Nucleus accumbens (tissue), 56 donors: ENCODE results near the gene NUP50.

Experiments used
- DNase-seq, 56 donors: peaks; one replicate each; lab custom pipeline; 2025; lab: John Stamatoyannopoulos, UW

The NUP50 gene

GRCh38 chr22:45207981-45208664 lies 44.4 kb downstream of the NUP50 start:
- DNase-seq: peak in 17 of 56 donors; percentile 23 to 55 (median 39)

GRCh38 chr22:45208696-45208992 lies 44.9 kb downstream of the NUP50 start:
- DNase-seq: no peak

DNA sequence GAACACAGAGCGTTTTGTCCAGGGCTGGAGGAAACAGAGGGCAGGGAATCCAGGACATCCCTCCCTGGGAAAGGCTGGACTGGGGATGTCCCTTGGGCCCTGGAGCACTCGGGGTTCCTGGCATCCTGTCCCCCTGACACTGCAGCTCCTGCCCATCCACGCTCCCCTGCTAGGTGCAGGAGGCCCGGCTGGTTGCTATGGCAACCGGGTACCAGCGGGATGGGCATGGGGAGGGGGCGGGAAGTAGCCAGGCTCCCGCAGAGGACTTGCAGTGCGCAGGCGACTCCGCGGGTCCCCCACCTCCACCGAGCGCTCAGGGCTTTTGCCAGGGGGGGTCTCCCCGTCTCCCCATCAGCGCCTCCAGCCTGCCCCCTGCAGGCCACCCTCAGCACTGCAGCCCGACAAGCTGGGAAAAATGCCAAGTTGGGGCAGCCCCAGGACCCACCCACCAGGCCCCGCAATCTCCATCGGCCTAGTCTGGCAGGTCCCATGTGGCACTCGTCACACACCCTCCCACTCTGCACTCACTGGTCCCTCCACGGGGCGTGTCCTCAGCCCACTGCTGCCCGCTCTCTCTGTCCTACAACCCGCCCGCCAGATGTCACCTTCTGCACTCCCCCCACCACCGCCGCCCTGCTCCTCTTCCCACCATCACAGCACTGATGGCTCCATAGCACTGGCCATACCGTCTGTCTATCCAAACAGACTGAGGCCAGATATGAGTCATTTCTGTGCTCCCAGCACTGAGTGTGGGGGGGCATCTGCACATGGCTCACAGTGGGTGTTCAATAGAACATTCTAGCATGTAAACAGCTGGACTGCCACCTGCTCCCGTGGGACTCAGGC lies 45.5 kb downstream of the NUP50 start:
- DNase-seq: peak in 55 of 56 donors; percentile 32 to 98 (median 83)

- no peak for DNase-seq
Measured at GRCh38 chr22:45210174-45210573, 46.4 kb downstream of the NUP50 start.

GRCh38 chr22:45210577-45210976 lies 46.9 kb downstream of the NUP50 start:
- DNase-seq: peak in 6 of 56 donors; percentile 11 to 48 (median 28)

DNA sequence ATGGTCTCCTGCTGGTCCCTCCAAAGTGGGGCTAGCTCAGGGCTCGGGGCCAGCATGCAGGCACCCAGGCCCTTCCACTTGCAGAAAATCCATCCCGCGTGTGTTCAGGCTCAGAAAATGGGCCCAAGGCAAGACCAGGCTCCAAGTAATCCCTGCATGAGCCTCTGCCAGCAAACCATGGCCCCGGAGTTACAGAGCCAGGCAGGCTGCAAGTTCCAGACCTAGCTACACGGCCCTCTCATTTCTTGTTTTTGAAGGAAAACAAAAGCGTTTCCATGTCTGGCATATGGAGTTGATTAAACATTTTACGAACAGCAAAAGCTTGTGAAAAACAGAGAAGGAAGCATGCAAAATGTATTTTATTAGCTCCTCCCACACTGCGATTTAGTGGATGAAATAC lies 47.3 kb downstream of the NUP50 start:
- peak in 1 of 56 donors; percentile 48 for DNase-seq

- DNase-seq: no peak
Measured at GRCh38 chr22:45211435-45211834, 47.7 kb downstream of the NUP50 start.

DNA sequence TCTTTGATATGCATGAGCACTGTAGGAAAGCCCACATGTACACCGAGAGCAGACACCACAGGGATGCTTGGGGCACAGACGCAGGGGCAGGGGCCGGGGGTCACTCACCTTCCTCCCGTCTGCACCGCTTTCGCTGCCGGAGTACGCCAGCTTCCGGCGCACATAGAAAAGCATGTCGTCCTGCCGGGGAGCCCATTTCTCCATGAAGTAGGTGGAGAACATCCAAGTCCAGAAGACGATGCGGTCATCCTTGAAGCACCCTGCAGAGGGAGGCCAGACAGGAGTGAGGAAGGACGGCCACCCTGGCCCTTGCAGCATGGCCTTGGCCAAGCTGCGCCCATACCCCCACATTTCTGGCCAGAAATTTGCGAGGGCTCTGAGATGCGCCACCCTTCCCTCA lies 48.1 kb downstream of the NUP50 start:
- DNase-seq: no peak

DNA sequence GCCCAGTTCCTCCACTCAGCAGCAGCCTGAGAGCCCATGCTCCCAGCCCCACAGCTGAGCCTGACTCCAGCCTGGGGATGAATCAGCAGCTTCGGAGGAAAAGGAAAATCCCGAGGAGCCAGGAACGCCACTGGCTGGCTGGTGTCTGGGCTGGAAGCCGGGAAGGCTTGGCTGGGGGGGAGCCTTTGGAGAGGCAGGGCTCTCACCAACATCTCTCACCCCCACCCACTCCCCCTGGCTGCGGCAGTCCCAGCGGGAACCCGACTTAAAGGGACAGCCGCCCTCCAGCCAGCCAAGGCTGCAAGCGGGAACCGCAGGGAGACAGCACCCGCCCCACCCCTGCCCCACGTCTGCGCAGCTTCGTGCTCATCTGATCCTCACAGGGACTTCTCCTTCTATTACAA lies 48.6 kb downstream of the NUP50 start:
- peak; percentile 50 to 96 (median 88) for DNase-seq

- peak in 41 of 56 donors; percentile 22 to 76 (median 50) for DNase-seq
Measured at GRCh38 chr22:45212992-45213751, 49.4 kb downstream of the NUP50 start.

GRCh38 chr22:45216133-45217003 lies 52.6 kb downstream of the NUP50 start:
- peak in 8 of 56 donors; percentile 12 to 38 (median 26) for DNase-seq

DNA sequence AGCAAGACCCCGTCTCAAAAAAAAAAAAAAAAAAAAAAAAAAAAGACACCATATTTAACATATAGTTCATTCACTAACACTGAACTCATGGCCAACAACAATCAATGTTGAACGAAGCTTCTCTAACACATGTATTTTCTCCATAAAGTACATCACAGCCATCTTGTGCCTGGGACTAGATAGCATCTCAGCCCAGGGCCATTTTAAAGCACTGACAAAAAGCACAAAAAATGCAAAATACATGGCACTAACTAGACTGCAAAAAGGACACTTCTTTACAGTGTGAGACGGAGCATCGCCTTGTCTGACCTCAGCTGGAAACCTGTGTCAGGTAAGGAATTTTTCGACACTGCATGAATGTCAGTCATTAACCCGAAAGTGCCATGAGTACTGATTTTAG lies 53.6 kb downstream of the NUP50 start:
- no peak for DNase-seq

GRCh38 chr22:45217806-45218205 lies 54.1 kb downstream of the NUP50 start:
- no peak for DNase-seq

GRCh38 chr22:45218976-45219375 lies 55.3 kb downstream of the NUP50 start:
- peak in 26 of 56 donors; percentile 7 to 85 (median 44) for DNase-seq

- DNase-seq: no peak
Measured at GRCh38 chr22:45221201-45221600, 57.5 kb downstream of the NUP50 start.

GRCh38 chr22:45223304-45224117 lies 59.8 kb downstream of the NUP50 start:
- DNase-seq: no peak

DNA sequence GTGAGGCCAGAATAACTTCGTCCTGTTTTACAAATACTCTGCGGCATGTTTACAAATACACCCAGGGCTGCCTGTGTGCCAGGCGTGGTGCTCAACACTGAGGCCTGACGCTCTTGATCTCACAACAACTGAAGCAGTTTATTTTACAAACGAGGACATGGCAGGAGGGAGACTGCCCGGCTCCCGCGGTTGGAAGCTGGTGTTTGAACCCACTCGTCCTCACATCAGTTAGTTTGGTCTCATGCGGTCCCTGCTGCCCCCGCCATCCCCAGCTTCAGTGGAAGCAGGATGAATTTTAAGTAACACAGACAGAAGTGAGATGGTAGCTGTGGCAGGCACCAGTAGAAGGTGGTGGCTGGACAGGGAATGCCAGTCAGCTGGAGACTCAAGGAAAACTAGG lies 60.6 kb downstream of the NUP50 start:
- DNase-seq: peak in 17 of 56 donors; percentile 18 to 68 (median 41)

DNA sequence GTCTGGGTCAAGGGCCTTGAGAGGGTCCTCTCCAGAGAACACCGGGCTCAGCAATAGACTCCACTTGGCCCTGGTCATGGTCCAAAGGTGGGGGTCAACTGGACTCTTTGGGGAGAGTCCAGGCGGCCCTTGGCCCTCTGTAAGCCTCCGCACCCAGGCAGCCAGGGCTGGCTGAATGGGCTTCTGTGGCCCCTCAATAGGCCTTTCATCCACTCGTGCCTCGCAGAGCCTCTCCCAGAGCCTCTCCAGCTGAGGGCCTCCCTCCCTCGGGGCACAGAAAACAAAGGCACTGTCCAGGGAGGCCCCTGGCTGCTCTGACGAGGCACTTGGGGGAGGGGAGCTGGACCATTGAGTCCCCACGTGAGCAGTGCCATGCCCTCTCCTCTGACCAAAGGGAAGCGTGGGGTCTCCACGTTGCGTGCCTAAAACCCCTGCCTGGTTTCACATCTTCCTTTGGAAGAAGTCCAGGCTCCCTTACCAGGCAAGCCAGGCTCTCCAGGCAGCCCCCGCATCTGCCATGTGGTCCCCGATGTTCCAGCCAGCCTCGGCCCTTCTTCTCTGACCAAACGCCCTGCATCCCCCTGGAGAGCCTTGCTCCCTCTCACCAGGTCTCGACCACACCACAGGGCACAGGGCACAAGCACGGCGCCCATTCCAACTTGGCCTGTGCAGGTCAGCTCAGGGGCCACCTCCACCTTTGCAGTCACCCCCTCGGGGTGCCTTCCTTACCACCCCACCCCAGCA lies 61.4 kb downstream of the NUP50 start:
- peak in 54 of 56 donors; percentile 40 to 97 (median 90) for DNase-seq
